Esophagus muscularis mucosa (tissue), 3 donors: Measurements from ENCODE around the gene EPS8L3.

Experiments
- POLR2A ChIP-seq: fragments of 450-650 bp; IDR thresholded peaks from one replicate; pipeline ENCODE4 v1.6.1; 2017; ENCODE audit warnings: antibody characterized with exemption, moderate library complexity, mild to moderate bottlenecking, low read depth
- TF ChIP-seq, protein P1 (sequence below), 3 experiments: fragments of 200-600 bp in 2 of 3; fragments of 450-650 bp in 1 of 3; sonication (generic) in 2 of 3; IDR thresholded peaks; one replicate each; pipeline ENCODE4 v1.5.1; 2017 to 2019; ENCODE audit warnings: antibody characterized with exemption in 3 of 3, mild to moderate bottlenecking in 2 of 3, moderate library complexity in 1 of 3

DNA sequence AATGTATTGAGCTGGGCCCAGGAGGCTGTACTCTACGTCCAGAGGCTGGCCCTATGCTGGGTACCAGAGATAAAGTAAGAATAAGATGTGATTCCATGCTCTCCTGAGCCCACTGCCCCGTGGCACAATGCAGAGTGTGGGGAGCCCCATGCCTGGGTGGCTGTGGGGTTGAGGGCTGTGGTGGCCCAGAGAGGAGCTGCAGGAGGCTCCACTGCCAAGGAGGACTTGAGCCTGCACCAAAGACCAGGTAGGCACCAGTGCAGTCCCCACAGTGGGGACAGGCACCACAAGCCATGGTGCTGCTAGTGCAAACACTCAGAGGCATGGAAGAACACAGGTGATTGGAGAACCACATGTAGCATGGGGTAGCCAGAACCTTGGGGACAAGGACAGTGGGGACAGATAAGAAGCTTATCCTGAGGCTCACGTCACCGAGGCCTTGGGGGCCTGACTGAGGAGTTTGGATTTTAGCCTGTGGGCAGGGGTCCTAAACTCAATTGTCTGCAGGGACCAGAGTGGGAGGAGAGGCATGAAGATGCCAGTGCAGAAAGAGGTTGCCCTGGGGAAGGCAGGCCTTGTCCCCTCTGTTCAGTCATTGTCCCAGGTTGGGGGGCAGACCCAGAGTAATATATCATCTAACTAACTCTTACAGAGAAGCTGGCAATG lies 21.9 kb upstream of the EPS8L3 start:
- TF ChIP-seq POLR2A: no peak
- TF ChIP-seq, protein P1, sequence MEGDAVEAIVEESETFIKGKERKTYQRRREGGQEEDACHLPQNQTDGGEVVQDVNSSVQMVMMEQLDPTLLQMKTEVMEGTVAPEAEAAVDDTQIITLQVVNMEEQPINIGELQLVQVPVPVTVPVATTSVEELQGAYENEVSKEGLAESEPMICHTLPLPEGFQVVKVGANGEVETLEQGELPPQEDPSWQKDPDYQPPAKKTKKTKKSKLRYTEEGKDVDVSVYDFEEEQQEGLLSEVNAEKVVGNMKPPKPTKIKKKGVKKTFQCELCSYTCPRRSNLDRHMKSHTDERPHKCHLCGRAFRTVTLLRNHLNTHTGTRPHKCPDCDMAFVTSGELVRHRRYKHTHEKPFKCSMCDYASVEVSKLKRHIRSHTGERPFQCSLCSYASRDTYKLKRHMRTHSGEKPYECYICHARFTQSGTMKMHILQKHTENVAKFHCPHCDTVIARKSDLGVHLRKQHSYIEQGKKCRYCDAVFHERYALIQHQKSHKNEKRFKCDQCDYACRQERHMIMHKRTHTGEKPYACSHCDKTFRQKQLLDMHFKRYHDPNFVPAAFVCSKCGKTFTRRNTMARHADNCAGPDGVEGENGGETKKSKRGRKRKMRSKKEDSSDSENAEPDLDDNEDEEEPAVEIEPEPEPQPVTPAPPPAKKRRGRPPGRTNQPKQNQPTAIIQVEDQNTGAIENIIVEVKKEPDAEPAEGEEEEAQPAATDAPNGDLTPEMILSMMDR (IDR thresholded peaks at IDR 0.05): no peak
